A673 (cell line): ENCODE data around the gene SRP9.

Source experiments
- EZH2 ChIP-seq: fragments of 200-600 bp; sonication (generic); IDR thresholded peaks from 2 replicates; pipeline ENCODE4 v1.6.1; 2017; ENCODE audit warnings: borderline replicate concordance, low read depth, mild to moderate bottlenecking, mixed read lengths, antibody characterized with exemption, low read length; ENCODE audit not compliant: poor library complexity, severe bottlenecking
- TF ChIP-seq, protein P1 (sequence below): fragments of 300-800, 200-600 bp; sonication (generic); conservative IDR thresholded peaks from 2 replicates; pipeline ENCODE4 v1.5.1; 2017; ENCODE audit warnings: low read depth, mild to moderate bottlenecking, antibody characterized with exemption, low read length, moderate library complexity, mixed read lengths

DNA sequence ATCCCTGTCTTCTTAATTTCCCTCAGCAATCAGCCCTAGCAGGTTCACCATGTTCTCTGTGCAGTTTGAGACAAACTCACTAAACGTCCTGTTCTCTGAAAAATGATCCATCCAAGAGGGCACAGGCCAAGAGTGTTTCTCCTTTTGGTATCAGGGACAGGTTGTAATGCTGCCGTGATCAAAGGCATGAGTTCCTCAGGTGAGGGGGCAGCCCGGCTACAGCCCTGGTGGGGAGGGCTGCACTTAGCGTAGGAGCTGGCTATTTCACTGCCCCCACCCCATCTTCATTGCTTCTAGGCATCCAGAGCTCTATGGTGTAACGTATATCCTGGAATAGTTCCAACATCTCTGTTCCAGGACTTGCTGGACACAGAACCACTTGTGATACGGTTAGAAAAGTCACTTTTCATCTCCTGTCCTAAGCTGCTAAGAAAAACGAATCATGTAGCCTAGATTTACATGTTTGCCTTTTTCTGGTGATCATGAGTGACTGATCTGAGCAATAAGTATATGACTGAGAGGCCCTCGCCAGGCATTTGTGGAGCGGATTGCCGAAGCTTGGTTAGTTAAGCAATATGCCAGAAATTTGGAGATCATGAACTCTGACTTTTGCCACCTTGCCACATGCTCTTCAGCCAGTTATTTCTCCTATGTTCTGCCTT, 41.1 kb upstream of the SRP9 start:
- TF ChIP-seq, protein P1, sequence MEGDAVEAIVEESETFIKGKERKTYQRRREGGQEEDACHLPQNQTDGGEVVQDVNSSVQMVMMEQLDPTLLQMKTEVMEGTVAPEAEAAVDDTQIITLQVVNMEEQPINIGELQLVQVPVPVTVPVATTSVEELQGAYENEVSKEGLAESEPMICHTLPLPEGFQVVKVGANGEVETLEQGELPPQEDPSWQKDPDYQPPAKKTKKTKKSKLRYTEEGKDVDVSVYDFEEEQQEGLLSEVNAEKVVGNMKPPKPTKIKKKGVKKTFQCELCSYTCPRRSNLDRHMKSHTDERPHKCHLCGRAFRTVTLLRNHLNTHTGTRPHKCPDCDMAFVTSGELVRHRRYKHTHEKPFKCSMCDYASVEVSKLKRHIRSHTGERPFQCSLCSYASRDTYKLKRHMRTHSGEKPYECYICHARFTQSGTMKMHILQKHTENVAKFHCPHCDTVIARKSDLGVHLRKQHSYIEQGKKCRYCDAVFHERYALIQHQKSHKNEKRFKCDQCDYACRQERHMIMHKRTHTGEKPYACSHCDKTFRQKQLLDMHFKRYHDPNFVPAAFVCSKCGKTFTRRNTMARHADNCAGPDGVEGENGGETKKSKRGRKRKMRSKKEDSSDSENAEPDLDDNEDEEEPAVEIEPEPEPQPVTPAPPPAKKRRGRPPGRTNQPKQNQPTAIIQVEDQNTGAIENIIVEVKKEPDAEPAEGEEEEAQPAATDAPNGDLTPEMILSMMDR = no peak
- TF ChIP-seq EZH2 = no peak
